Measurements from ENCODE around the gene SGCD. TPM values are rescaled to one million over a fixed set of nuclear protein-coding genes. Genes with fewer than 3 reads are reported as not detected.

The SGCD gene
- total RNA-seq, 4 donors from 2014 or later: 5.1 to 8.1 (median 6.5) TPM

- TF ChIP-seq CTCF (IDR thresholded peaks at IDR 0.05; ENCODE audit: low read depth): no peak
Measured at GRCh38 chr5:156640691-156641241, 313.8 kb downstream of the SGCD start.

- TF ChIP-seq CTCF (IDR thresholded peaks at IDR 0.05; ENCODE audit: low read depth): no peak
Measured at GRCh38 chr5:156641686-156642085, 314.7 kb downstream of the SGCD start.

- no peak for TF ChIP-seq CTCF (IDR thresholded peaks at IDR 0.05; ENCODE audit: low read depth)
Measured at GRCh38 chr5:156647034-156647451, 320.1 kb downstream of the SGCD start.

- TF ChIP-seq CTCF (IDR thresholded peaks at IDR 0.05; ENCODE audit: low read depth): no peak
Measured at GRCh38 chr5:156654444-156654843, 327.5 kb downstream of the SGCD start.

- no peak for TF ChIP-seq CTCF (IDR thresholded peaks at IDR 0.05; ENCODE audit: low read depth)
Measured at GRCh38 chr5:156655732-156656131, 328.8 kb downstream of the SGCD start.

- TF ChIP-seq CTCF (IDR thresholded peaks at IDR 0.05; ENCODE audit: low read depth): no peak
Measured at GRCh38 chr5:156667616-156668015, 340.7 kb downstream of the SGCD start.

GRCh38 chr5:156669416-156669815 is 342.5 kb downstream of the SGCD start:
- TF ChIP-seq CTCF (IDR thresholded peaks at IDR 0.05; ENCODE audit: low read depth): no peak
